H9 (cell line): ENCODE measurements around the gene DLG1. TPM values are rescaled to one million over a fixed set of nuclear protein-coding genes. Genes with fewer than 3 reads are reported as not detected.

Source experiments
- DNase-seq: peaks from one replicate; pipeline ENCODE4 v3.0.0-alpha.2; 2017
- H2AFZ ChIP-seq: one replicate; pipeline ENCODE4 v1.6.1; 2013; ENCODE audit warnings: mild to moderate bottlenecking, low read length, control low read depth, moderate library complexity
- H2AK5ac ChIP-seq: 2 replicates; pipeline ENCODE4 v1.6.1; 2013; ENCODE audit warnings: low read length, control low read depth, mixed read lengths; ENCODE audit not compliant: insufficient read length
- H2BK120ac ChIP-seq: one replicate; pipeline ENCODE4 v1.6.1; 2013; ENCODE audit warnings: low read depth, mild to moderate bottlenecking, low read length, control low read depth, inconsistent platforms; ENCODE audit not compliant: poor library complexity, severe bottlenecking
- H2BK12ac ChIP-seq: 2 replicates; pipeline ENCODE4 v1.6.1; 2013; ENCODE audit warnings: low read length, control low read depth, mixed read lengths, low read depth; ENCODE audit not compliant: insufficient read length
- H2BK15ac ChIP-seq: 2 replicates; pipeline ENCODE4 v1.6.1; 2013; ENCODE audit warnings: low read depth, low read length, control low read depth
- H2BK20ac ChIP-seq: one replicate; pipeline ENCODE4 v1.6.1; 2013; ENCODE audit warnings: low read depth, mild to moderate bottlenecking, low read length, control low read depth, inconsistent platforms; ENCODE audit not compliant: poor library complexity, severe bottlenecking
- H2BK5ac ChIP-seq: 2 replicates; pipeline ENCODE4 v1.6.1; 2013; ENCODE audit warnings: low read length, control low read depth, mixed read lengths; ENCODE audit not compliant: insufficient read length
- H3K14ac ChIP-seq: 2 replicates; pipeline ENCODE4 v1.6.1; 2013; ENCODE audit warnings: low read length, control low read depth; ENCODE audit not compliant: insufficient read depth
- H3K18ac ChIP-seq: 2 replicates; pipeline ENCODE4 v1.6.1; 2013; ENCODE audit warnings: low read depth, mild to moderate bottlenecking, mixed read lengths, low read length, control low read depth; ENCODE audit not compliant: insufficient read length
- H3K23ac ChIP-seq: 2 replicates; pipeline ENCODE4 v1.6.1; 2013; ENCODE audit warnings: low read length, control low read depth, mixed read lengths, low read depth; ENCODE audit not compliant: insufficient read length
- H3K23me2 ChIP-seq: 2 replicates; pipeline ENCODE4 v1.6.1; 2013; ENCODE audit warnings: low read depth, mild to moderate bottlenecking, mixed read lengths, low read length, control low read depth; ENCODE audit not compliant: insufficient read length, poor library complexity, severe bottlenecking
- H3K27ac ChIP-seq: 2 replicates; pipeline ENCODE4 v1.5.1; 2013; ENCODE audit warnings: low read length, control low read depth, mixed read lengths, low read depth; ENCODE audit not compliant: insufficient read length
- H3K27me3 ChIP-seq: 2 replicates; pipeline ENCODE4 v1.6.1; 2013; ENCODE audit warnings: low read length, control low read depth, inconsistent platforms; ENCODE audit not compliant: insufficient read depth
- H3K4ac ChIP-seq: 2 replicates; pipeline ENCODE4 v1.6.1; 2013; ENCODE audit warnings: low read depth, mild to moderate bottlenecking, control low read depth, inconsistent platforms, low read length, moderate library complexity
- H3K4me1 ChIP-seq: 2 replicates; pipeline ENCODE4 v1.6.1; 2013; ENCODE audit warnings: low read length, control low read depth, inconsistent platforms; ENCODE audit not compliant: insufficient read depth
- H3K4me2 ChIP-seq: 2 replicates; pipeline ENCODE4 v1.6.1; 2013; ENCODE audit warnings: low read length, control low read depth, mixed read lengths; ENCODE audit not compliant: insufficient read length, insufficient read depth
- H3K56ac ChIP-seq: 2 replicates; pipeline ENCODE4 v1.6.1; 2013; ENCODE audit warnings: low read depth, mild to moderate bottlenecking, mixed read lengths, low read length, control low read depth; ENCODE audit not compliant: insufficient read length
- H3K79me1 ChIP-seq: 2 replicates; pipeline ENCODE4 v1.6.1; 2013; ENCODE audit warnings: low read depth, mild to moderate bottlenecking, moderate library complexity, low read length, control low read depth, inconsistent platforms; ENCODE audit not compliant: insufficient read depth, poor library complexity, severe bottlenecking
- H3K79me2 ChIP-seq: 2 replicates; pipeline ENCODE4 v1.6.1; 2013; ENCODE audit warnings: low read length, control low read depth, inconsistent platforms; ENCODE audit not compliant: insufficient read depth
- H3K9ac ChIP-seq: 2 replicates; pipeline ENCODE4 v1.6.1; 2013; ENCODE audit warnings: low read length, control low read depth, mixed read lengths; ENCODE audit not compliant: insufficient read length; ENCODE audit errors: extremely low read depth
- H3K9me3 ChIP-seq: one replicate; pipeline ENCODE4 v1.6.1; 2013; ENCODE audit warnings: low read depth, low read length, inconsistent platforms; ENCODE audit not compliant: control insufficient read depth
- H3T11ph ChIP-seq: one replicate; pipeline ENCODE4 v1.6.1; 2013; ENCODE audit warnings: mild to moderate bottlenecking, low read length, control low read depth, inconsistent platforms
- H4K20me1 ChIP-seq: one replicate; pipeline ENCODE4 v1.6.1; 2013; ENCODE audit not compliant: control insufficient read depth, insufficient read length, insufficient read depth
- H4K5ac ChIP-seq: 2 replicates; pipeline ENCODE4 v1.6.1; 2013; ENCODE audit warnings: low read depth, mild to moderate bottlenecking, mixed read lengths, low read length, control low read depth; ENCODE audit not compliant: insufficient read length
- H4K8ac ChIP-seq: replicated peaks from 2 replicates; pipeline ENCODE4 v1.6.1; 2013; ENCODE audit warnings: low read length, control low read depth, mixed read lengths, low read depth; ENCODE audit not compliant: insufficient read length
- H4K91ac ChIP-seq: 2 replicates; pipeline ENCODE4 v1.6.1; 2013; ENCODE audit warnings: low read depth, mild to moderate bottlenecking, moderate library complexity, mixed read lengths, low read length, control low read depth; ENCODE audit not compliant: insufficient read length
- H3K27ac Mint-ChIP-seq, 3 experiments: 2 replicates in 2 of 3; 3 replicates in 1 of 3; pipeline ENCODE4 v1.8.0; 2020 to 2021; ENCODE audit warnings: mixed read lengths in 3 of 3, mild to moderate bottlenecking in 1 of 3, moderate library complexity in 1 of 3
- H3K27me3 Mint-ChIP-seq: 2 replicates; pipeline ENCODE4 v1.8.0; 2021; ENCODE audit warnings: low read depth, mild to moderate bottlenecking, moderate library complexity, mixed read lengths
- H3K36me3 Mint-ChIP-seq, 3 experiments: 2 replicates in 2 of 3; 3 replicates in 1 of 3; pipeline ENCODE4 v1.8.0; 2020 to 2021; ENCODE audit warnings: low read depth in 3 of 3, mixed read lengths in 3 of 3; ENCODE audit not compliant: insufficient read depth in 1 of 3
- H3K4me1 Mint-ChIP-seq, 2 experiments: 2 replicates each; pipeline ENCODE4 v1.8.0; 2020; ENCODE audit warnings: mixed read lengths in 2 of 2
- H3K4me3 Mint-ChIP-seq, 2 experiments: 2 replicates in 1 of 2; 3 replicates in 1 of 2; pipeline ENCODE4 v1.8.0; 2020 to 2021; ENCODE audit warnings: mild to moderate bottlenecking in 2 of 2, mixed read lengths in 2 of 2, moderate library complexity in 1 of 2
- H3K9me3 Mint-ChIP-seq, 2 experiments: 2 replicates in 1 of 2; 3 replicates in 1 of 2; pipeline ENCODE4 v1.8.0; 2020; ENCODE audit warnings: mild to moderate bottlenecking in 2 of 2, mixed read lengths in 2 of 2, moderate library complexity in 1 of 2
- CTCF ChIP-seq: fragments of 200-600 bp; sonication (generic); conservative IDR thresholded peaks from 3 replicates; pipeline ENCODE4 v1.8.0; 2021; ENCODE audit warnings: antibody characterized with exemption, mild to moderate bottlenecking
- WGBS: extraction: QIAGEN DNeasy Blood & Tissue Kit; methylation state at CpG from one replicate; pipeline ENCODE4 v1.1.7; 2013; ENCODE audit warnings: missing lambda C conversion rate, low lambda C conversion rate, mixed read lengths; ENCODE audit not compliant: insufficient read length; ENCODE audit errors: extremely low coverage; 5-methylcytosine and 5-hydroxymethylcytosine counted together
- total RNA-seq: library from RNA; stranded (reverse); gene quantifications from 2 replicates; pipeline ENCODE4 v1.2.1, GENCODE V29; 2021

DLG1 gene
- total RNA-seq, 1 experiment from 2014 or later, result 84.1 TPM

GRCh38 chr3:197335428-197336132 is 37.2 kb upstream of the DLG1 start:
- WGBS, result no CpG with 5 or more reads among the region's 13 CpGs
- Mint-ChIP-seq H3K4me3 (no peak overlapping the region), H3K27ac (peak overlapping the region in 1 of 3 experiments; percentile 45; a peak in 1 of 7 replicates), H3K9me3 (no peaks in the 10 kb centered on the region), H3K4me1 (peaks cover 18 to 27% of the 10 kb centered on the region in 2 experiments), H3K36me3 (no peaks in the 10 kb centered on the region), H3K27me3 (peaks cover 3% of the 10 kb centered on the region; the same call in 1 of the 2 replicates)
- Histone ChIP-seq H3K27me3 (no peaks in the 10 kb centered on the region), H4K8ac (no peak overlapping the region), H4K91ac (no peak overlapping the region), H2AK5ac (no peak overlapping the region), H2BK15ac (no peak overlapping the region), H4K5ac (no peak overlapping the region), H3K18ac (no peak overlapping the region), H4K20me1 (no peaks in the 10 kb centered on the region), H3K23ac (no peak overlapping the region), H3K23me2 (no peaks in the 10 kb centered on the region), H3K14ac (no peak overlapping the region), H2BK120ac (no peak overlapping the region), H3K79me2 (no peaks in the 10 kb centered on the region), H2BK20ac (no peak overlapping the region), H2BK5ac (no peak overlapping the region), H3K9ac (no peak overlapping the region), H3K4me2 (no peak overlapping the region), H3K27ac (no peak overlapping the region), H3K56ac (no peak overlapping the region), H3T11ph (no peak overlapping the region), H2AFZ (no peak overlapping the region), H3K79me1 (no peaks in the 10 kb centered on the region), H3K4me1 (peaks cover 4% of the 10 kb centered on the region; the same call in 1 of the 2 replicates), H2BK12ac (no peak overlapping the region), H3K9me3 (no peaks in the 10 kb centered on the region), H3K4ac (no peak overlapping the region)
- DNase-seq, result no peak
- TF ChIP-seq CTCF, result no peak
